ENCODE data around the gene OR1F1.

The OR1F1 gene

DNA sequence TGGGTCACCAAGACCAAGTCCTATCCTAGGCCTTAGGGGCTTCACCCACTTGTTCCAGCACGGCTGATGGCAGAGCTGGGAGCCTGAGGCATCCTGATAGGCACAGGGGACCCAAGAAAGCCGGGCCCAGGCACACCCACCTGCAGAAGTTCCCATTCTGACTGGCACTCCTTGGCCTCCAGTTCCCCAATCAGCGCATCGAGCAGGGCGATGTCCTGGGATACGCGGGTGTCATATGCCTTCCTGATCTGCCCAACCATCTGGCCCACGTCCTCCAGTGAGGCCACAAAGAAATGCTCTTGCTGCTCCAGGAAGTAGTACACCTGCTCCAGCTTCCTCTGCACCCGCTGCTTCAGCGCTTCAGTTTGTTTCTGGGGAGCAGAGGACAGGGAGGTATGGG lies 58.9 kb downstream of the OR1F1 start:
- in situ Hi-C loops (cut with HindIII; ENCODE audit: low sequenced_read_pairs), result no loop called here
- no peak for DNase-seq (ENCODE audit: low read depth)
- no peak overlapping the region for H3K4me3 ChIP-seq (ENCODE audit: low read depth, low read length)
- TF ChIP-seq, protein P1, sequence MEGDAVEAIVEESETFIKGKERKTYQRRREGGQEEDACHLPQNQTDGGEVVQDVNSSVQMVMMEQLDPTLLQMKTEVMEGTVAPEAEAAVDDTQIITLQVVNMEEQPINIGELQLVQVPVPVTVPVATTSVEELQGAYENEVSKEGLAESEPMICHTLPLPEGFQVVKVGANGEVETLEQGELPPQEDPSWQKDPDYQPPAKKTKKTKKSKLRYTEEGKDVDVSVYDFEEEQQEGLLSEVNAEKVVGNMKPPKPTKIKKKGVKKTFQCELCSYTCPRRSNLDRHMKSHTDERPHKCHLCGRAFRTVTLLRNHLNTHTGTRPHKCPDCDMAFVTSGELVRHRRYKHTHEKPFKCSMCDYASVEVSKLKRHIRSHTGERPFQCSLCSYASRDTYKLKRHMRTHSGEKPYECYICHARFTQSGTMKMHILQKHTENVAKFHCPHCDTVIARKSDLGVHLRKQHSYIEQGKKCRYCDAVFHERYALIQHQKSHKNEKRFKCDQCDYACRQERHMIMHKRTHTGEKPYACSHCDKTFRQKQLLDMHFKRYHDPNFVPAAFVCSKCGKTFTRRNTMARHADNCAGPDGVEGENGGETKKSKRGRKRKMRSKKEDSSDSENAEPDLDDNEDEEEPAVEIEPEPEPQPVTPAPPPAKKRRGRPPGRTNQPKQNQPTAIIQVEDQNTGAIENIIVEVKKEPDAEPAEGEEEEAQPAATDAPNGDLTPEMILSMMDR (IDR thresholded peaks at IDR 0.05; ENCODE audit: low read depth, low read length, missing control alignments), result no peak

DNA sequence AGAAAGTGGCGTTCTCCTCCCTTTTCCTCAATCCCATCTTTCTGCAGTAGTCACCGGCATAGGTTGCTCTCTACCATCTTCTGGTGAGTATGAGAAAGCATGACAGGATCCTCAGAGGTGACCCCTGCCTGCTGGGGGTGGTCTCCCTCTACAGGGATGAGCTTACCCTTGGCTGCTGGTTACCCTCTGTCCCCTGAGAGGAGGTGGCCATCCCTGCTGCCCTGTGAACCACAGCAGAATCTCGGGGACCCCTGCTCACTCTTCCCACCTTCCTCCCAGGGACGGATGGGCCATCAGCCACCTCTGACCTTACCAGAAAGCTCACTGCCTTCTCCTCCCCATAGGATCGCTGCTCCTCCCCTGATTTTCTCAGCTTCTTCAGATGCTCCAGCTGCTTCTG lies 60.6 kb downstream of the OR1F1 start:
- TF ChIP-seq, protein P1 (IDR thresholded peaks at IDR 0.05; ENCODE audit: low read depth, low read length, missing control alignments), result no peak
- no peak overlapping the region for H3K4me3 ChIP-seq (ENCODE audit: low read depth, low read length)
- in situ Hi-C loops (cut with HindIII; ENCODE audit: low sequenced_read_pairs), result no loop called here
- no peak for DNase-seq (ENCODE audit: low read depth)

DNA sequence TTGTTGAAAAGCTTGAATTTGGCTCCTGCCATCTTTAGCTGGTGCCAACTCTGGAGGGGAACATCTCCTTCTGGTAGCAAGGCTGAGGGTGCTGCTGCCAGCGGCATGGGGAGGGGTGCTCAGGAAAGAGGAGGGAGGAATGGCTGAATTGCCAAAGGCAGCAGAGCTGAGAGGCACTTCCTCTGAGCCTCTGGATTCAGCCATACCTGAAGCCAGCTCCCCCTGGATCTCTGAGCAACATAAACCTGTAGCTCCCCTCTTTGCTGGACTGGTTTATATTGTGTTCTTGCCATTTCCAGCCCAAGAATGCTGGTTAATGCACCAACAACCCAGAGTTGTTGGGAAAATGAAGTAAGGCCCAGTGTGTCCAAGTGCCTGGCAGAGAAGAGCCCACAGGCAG lies 61.0 kb downstream of the OR1F1 start:
- in situ Hi-C loops (cut with HindIII; ENCODE audit: low sequenced_read_pairs), result no loop called here
- DNase-seq (ENCODE audit: low read depth), result no peak
- no peak overlapping the region for H3K4me3 ChIP-seq (ENCODE audit: low read depth, low read length)
- TF ChIP-seq, protein P1 (IDR thresholded peaks at IDR 0.05; ENCODE audit: low read depth, low read length, missing control alignments), result no peak

DNA sequence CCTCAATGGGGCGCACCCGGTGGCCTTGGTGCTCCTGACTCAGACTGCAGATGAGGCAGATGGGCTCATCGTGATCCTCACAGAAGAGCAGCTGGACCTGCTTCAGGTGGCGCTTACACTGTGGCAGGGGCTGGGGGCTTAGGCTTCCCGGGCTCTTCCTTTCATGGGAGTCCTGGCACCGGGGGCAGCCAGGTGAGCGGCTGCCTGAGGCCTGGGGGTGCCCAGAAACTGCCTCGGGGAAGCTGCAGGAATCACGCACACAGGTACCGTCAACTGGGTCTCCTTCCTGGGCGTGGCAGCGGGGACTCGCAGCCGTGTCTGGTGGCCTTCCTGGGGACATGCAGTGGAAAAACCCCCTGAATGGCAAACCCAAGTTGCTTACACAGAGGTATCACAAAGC lies 61.4 kb downstream of the OR1F1 start:
- no peak for DNase-seq (ENCODE audit: low read depth)
- no peak overlapping the region for H3K4me3 ChIP-seq (ENCODE audit: low read depth, low read length)
- in situ Hi-C loops (cut with HindIII; ENCODE audit: low sequenced_read_pairs), result no loop called here
- TF ChIP-seq, protein P1 (IDR thresholded peaks at IDR 0.05; ENCODE audit: low read depth, low read length, missing control alignments), result no peak

DNA sequence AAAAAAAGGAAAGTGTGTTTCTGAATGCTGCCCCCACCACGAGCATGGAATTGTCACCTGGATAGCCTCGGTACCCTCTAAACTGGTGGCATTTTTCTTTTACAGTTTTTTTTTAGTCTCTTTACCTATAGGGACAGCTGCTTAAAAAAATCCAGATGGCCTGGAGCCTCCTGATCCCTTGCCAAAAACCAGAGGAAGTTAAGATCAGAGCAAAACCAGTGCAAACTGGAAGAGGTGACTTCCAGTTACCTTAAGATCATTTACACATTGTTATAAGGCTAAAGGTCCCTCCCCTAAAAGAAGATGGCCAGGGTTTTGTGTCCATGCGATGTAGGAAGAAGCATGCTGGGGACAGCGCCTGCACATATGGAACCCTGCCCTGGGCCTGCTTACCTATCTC lies 65.0 kb downstream of the OR1F1 start:
- in situ Hi-C loops (cut with HindIII; ENCODE audit: low sequenced_read_pairs), result no loop called here
- H3K4me3 ChIP-seq (ENCODE audit: low read depth, low read length), result no peak overlapping the region

DNA sequence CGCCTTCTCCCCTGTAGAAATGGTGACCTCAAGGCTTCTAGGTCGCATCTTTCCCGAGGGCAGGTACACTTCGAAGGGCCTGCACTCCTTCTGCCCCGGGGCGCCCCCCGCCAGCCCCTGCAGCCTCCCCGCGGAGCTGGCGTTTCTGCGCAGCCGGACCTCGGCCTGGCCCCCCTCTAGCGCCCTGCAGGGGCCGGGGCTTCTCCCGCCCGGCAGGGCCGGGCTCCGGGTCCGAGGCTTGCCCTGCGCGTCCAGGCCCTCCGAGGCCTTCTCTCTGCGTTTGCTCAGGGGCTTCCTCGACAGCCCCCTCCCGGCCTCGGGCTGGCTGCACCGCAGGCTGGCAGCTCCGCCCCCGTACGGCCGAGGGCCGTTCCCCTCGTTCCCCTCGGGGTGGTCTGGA lies 66.3 kb downstream of the OR1F1 start:
- in situ Hi-C loops (cut with HindIII; ENCODE audit: low sequenced_read_pairs), result no loop called here
- TF ChIP-seq, protein P1 (IDR thresholded peaks at IDR 0.05; ENCODE audit: low read depth, low read length, missing control alignments), result no peak
- DNase-seq (ENCODE audit: low read depth), result no peak
- no peak overlapping the region for H3K4me3 ChIP-seq (ENCODE audit: low read depth, low read length)

More for the DNA sequence above, 65.0 kb downstream of the OR1F1 start:
- TF ChIP-seq, protein P1 (IDR thresholded peaks at IDR 0.05; ENCODE audit: low read depth, low read length, missing control alignments), result no peak
- no peak for DNase-seq (ENCODE audit: low read depth)

All from astrocyte of the cerebellum (primary cell).